ENCODE results near the gene MAP2K1. TPM values are rescaled to one million over a fixed set of nuclear protein-coding genes. Genes with fewer than 3 reads are reported as not detected.
"Not testable (repeated sequence)": the region's sequence is repeated elsewhere in the genome, so short reads cannot be mapped to it uniquely, and the experiment has no call there.

MAP2K1 gene
- total RNA-seq, 1 donor from 2014 or later = 38.7 TPM

DNA sequence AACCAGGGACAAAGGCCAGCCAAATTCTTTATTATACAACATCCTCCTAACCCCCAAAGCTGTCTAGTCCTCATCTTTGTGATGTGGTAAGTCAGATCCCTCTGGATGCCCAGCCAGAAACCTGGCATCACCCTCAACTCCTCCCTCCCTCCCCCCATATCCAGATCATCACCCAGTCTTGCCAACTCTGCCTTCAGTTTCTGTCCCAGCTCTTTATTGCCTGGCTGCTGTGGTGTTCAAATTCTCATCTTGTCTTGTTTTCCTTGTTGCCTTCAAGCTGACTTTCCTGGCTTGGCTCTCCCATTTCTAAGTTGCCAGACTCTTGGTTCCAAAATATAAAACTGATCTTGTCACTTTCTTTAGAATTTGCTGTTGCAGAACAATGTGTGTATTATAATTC lies 28.6 kb downstream of the MAP2K1 start:
- DNase-seq (ENCODE audit: low spot score) = no peak
- intact Hi-C loops (cut with DNase I) = no loop called here

DNA sequence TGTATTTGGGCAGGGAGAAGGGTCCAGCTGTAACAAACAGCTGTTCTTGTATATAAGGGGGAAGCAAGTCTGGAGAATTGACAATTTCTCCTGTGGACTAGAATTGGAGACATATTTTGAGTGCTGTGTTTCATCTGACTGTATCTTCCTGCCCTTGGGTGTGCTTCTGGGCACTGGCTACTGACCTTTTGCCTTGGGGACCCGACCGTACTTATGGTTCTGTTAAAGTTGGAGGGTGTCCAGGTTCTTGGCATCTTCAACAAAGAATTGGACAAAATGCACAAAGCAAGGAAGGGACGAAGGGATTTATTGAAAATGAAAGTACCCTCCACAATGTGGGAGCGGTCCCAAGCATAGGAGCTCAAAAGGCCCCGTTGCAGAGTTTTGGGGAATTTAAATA lies 31.0 kb downstream of the MAP2K1 start:
- intact Hi-C loops (cut with DNase I) = no loop called here
- no peak for DNase-seq (ENCODE audit: low spot score)

DNA sequence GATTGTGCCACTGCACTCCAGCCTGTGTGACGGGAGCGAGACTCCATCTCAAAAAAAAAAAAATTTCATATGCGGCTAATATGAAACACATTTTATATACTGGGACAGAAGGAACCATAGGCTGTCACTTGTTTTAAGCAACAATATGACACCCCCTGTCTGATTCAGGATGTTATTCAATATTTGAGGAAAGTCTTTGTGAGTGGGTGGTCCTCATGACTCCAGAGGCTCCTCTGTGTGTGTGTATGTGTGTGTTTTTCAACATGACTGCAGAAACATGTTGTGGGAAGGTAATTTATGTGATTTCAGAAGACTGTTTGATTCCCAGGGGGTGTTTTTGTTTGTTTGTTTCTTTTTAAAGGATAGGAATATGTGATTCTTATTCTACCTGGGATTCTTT lies 32.8 kb downstream of the MAP2K1 start:
- intact Hi-C loops (cut with DNase I) = no loop called here
- DNase-seq (ENCODE audit: low spot score) = no peak

DNA sequence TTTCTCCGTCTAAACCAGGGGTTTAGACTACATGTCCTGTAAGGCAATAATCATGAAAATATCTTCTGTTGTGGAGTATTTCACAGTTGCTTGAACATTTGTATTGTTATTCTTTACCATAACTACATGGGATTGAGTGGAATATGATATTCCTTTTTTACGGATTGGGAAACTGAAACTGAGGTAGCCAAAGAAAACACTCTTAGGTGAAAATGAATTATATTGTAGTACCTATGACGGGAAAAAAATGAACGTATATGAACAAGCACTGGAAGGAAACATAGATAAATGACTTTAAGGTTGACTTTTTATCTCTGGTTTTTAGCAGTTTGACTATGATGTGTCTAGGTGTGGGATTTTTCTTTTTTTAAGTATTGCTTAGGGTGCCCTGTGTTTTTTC lies 35.6 kb downstream of the MAP2K1 start:
- DNase-seq (ENCODE audit: low spot score) = no peak
- intact Hi-C loops (cut with DNase I) = no loop called here

DNA sequence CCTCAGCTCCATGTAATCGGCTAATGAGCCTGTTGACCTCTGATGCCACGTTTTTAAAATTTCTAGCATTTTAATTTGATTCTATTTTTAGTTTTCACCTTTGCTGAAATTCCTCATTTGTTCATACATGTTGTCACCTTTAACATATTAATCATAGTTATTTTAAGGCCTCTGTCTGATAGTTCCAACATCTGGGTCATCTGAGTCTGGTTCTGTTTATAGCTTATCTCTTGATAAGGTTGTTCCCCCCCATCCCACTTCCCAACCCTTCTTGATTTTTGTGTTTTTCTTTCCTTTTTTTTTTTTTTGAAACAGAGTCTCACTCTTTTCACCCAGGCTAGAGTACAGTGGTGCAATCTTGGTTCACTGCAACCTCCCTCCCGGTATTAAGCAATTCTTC lies 36.4 kb downstream of the MAP2K1 start:
- intact Hi-C loops (cut with DNase I) = no loop called here
- DNase-seq (ENCODE audit: low spot score) = no peak

DNA sequence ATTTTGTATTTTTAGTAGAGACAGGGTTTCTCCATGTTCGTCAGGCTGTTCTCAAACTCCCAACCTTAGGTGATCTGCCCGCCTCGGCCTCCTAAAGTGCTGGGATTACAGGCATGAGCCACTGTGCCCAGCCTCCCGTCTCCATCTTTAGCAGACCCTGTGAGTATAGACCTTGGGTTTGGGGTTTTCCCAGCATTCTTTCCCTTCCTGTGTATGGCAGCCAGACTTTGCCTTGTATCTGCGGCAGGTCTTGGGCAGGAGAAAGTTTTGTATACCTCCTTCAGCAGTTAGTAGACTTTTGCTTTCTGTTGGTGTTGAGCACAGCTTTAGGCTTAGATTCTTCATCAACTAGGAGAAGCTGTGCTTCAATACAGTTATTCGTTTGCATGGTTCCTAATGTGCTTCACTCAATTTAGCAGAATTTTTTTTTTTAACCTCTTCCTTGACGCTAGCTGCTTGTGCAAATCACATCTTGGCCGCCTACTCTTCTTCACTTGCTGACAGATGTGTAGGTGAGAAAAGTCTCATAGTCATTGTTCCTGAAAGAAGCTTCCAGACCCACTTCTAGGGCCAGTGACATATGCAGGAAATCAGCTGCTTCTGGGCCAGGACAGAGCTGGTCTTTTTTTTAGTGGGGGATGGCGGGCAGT lies 38.4 kb downstream of the MAP2K1 start:
- DNase-seq (ENCODE audit: low spot score) = no peak
- intact Hi-C loops (cut with DNase I) = no loop called here

DNA sequence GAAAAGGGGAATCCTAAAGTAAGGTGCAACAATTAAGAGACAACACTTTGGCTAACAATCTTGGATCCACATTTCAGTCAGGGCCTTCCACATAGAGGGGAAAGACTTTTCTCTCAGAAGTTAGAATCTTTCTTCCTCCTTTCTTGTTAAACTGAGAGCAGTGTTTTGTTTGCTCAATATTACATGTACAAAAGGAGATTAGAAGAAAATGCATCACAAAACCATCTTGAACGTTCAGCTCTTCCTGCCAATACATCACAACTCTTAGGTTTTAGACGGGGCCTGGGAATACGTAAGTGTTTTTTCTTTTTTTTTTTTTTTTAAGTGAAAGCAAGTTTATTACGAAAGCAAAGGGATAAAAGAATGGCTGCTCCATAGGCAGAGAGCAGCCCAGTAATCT lies 39.1 kb downstream of the MAP2K1 start:
- DNase-seq (ENCODE audit: low spot score) = no peak
- intact Hi-C loops (cut with DNase I) = no loop called here

DNA sequence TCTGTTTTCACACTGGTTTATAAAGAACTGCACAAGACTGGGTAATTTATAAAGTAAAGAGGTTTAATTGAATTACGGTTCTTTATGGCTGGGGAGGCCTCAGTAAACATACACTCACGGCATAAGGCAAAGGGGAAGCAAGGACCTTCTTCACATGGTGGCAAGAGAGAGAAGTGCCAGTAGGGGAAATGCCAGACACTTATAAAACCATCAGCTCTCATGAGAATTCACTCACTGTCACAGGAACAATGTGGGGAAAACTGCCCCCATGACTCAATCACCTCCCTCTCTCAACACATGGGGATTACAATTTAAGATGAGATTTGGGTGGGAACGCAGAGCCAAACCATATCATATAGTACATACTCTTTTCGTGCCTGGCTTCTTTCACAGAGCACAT lies 42.4 kb downstream of the MAP2K1 start:
- no peak for DNase-seq (ENCODE audit: low spot score)
- intact Hi-C loops (cut with DNase I) = no loop called here

DNA sequence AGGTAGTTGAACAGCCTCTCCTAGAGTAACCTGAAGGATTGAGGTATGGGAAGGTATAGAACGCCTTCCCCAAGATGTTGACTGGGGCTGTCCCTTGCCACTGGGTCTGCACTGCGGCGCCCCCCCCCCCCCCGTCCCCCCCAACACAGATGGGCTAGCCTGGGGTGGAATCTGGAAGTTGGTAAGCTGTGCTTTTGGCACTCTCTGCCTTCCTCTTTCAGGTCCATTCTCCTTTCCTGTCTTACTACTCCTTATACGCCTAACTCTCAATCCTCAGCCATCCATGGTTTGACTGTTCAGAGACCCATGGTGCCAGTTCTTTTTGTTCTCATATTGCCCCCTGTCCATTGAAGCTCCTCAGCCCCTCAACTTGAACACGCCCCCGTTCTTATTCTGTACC lies 42.8 kb downstream of the MAP2K1 start:
- no peak for DNase-seq (ENCODE audit: low spot score)
- intact Hi-C loops (cut with DNase I) = no loop called here

DNA sequence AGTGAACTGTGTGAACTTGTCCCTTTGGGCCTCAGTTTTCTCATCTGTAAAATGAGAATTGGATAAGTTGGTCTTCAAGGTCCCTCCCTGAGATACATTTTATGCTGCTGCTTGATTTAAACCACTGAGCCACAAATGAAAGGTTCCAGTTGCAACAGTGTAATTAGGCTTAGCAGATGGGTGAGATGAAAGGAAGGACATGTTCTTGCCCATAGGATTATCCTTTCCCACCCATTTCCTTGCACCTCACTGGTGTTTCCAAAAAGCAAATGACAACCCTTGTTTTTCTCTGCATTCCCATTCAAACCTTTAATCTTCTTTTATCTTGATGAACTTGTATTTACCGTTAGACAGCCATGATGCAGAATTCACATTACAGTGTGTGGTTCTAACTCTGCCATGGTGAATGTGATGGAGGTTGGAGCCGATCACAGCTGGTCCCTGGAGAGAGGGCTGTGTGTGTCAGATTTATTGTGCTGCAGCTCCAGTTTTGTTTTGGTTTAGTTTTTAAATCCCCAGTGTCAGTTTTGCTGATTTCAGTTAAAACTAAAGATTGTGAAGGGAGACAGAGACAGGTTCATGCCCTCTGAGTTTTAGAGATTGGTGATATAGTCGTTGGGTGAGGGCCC lies 44.0 kb downstream of the MAP2K1 start:
- intact Hi-C loops (cut with DNase I) = no loop called here
- no peak for DNase-seq (ENCODE audit: low spot score)

DNA sequence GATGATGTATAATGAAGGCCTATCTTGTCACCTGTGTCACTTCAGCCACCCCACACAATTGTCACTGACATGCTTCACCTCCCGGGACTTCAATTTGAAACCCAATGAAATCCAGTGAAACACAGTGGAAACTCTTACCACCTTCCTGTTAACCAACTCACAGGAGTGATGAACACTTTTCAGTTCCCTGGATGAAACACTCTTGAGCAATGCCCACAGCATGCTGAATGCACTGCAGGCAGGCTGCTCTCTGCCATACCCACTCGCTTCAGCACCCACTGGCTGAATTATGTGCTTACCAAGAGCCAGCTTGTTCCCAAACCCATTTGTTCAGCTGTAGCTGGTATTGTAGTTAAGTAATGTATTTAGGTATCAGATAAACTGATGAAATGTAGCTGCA lies 47.0 kb downstream of the MAP2K1 start:
- DNase-seq (ENCODE audit: low spot score) = no peak
- intact Hi-C loops (cut with DNase I) = no loop called here

DNA sequence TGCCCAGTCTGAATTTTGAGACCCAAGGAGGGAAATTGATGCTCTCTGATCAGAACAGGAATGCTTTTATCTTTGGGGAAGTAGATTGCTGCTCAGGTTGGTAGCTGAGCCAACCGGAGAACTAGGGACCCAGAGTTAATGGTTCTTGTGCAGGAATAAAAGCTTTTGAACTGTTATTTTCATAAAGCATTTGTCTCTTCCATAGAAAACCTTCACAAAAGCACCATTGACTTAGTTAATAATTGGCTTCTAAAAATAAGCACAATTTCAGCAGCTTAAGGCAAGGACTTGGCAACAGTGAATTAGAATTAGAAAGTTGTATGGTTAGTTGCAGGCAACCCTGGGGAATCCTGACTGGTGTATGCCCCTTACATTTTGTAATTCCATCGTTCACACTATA lies 53.8 kb downstream of the MAP2K1 start:
- intact Hi-C loops (cut with DNase I) = no loop called here

DNA sequence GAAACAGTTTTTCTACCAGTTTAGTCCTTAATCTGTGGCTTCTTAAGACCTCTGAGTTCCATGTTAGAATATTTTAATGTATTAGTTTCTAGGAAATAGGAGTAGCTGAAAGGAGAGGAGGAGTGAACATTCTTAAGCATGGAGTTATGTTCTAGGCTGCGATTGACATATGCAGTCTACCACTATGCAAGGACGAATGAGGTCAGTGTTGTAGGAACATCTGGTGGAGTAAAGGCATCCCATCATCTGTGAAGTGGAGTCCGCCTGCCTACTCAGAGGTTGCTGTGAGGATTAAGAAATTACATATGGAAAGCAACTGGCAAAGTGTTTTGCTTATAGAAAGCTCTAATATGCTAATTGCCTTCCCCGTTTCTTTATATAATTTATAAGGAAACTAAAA lies 65.7 kb downstream of the MAP2K1 start:
- intact Hi-C loops (cut with DNase I) = no loop called here
- DNase-seq (ENCODE audit: low spot score) = no peak

More for the DNA sequence above, 53.8 kb downstream of the MAP2K1 start:
- no peak for DNase-seq (ENCODE audit: low spot score)

DNA sequence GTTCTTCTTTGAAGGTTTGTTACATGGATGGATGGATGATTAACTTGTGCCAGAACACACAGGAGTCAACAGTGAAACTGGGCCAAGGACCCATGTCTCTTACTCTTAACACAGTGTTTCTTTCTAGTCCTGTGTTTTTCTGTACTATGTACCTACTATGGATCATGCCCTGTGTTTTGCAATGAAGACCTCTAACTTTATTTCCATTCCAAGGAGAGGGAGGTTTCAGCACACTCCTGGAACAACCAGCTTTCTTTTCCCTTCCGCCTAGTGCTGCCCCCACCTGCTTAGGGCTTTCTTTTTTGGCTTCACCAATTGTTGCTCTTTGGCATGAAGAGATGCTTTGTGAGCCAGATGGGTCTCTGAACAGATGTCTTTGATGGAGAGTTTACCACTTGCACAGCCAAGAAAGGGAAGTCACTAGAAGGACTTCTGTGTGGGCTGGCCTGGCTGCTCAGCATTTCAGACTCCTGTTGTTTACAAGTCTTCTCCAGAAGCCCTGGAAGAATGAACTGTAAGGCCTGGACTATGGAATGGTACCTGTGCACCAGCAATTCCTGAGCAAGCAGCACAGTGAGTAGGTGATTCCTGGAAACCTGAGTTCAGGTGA lies 66.4 kb downstream of the MAP2K1 start:
- DNase-seq (ENCODE audit: low spot score) = no peak
- intact Hi-C loops (cut with DNase I) = no loop called here

DNA sequence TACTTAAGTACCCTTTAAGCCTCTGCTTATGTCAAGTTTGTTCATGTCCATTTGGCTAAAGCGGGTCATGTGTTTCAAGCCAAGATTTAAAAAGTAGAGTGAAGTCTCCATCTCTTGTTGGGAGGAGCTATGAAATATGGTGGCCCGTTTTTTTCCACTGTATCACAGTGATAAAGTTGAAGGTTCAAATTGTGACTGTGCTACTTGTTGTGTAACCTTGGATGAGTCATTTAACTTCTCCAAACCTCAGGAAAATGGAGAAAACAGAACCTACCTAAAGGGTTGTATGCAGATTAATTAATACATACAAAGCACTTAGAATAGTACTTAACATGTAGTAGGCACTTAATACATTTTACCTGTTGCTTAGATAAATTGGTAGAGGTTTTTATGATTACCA lies 67.4 kb downstream of the MAP2K1 start:
- DNase-seq (ENCODE audit: low spot score) = no peak
- intact Hi-C loops (cut with DNase I) = no loop called here

DNA sequence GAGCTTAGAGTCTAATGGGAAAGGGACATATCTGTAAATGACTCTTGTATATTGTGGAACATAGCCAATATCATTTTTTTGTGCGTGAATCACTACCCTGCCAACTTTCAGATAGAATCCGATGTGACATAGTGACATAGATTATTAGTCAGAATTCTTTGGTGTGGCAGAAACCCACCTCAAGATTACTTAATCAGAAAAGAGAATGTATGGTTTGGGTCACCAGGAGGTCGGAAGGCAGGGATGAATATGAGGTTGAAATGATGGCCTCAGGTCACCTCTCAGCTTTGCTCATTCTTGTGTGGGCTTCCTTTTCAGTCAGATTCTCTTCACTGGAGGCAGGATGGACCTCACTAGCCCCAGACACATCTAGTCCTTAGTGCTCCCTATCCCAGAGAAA lies 69.5 kb downstream of the MAP2K1 start:
- intact Hi-C loops (cut with DNase I) = no loop called here
- DNase-seq (ENCODE audit: low spot score) = no peak

DNA sequence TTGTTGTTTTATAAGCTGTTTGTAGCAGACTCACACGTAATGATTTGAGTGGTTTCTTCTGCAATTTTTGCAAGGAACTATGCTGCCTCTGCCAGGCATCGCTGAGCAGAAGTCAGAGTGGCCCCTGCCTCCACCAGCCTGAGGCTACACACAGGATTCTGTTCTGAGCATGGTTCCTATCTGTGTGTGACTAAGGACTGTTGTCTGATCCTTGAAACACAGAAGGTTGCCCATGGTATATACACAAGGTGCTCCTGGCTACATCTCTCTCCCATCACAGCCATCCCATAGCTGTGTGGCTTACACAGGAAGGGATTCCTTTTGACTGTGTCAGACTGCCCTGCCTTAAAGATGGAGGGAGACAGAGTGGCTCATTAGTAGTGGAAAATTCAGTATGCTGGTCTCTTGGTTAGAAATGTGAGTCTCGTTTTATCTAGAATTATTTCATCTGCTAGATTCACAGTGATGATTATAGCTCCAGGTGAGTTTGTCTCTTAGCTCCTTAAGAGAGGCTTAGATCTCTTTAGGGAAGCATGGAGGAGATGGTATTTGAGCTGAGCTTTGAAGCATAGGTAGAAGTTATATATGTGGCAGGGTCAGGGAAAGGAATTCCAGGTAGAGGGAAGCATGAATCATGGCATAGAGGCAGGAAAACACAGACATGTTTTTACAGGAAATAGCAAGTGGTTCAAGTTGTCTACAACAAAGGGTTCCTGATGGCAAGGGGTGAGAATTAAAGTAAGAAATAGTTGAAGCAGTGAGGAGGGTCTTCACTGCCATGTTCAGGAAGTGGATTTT lies 73.3 kb downstream of the MAP2K1 start:
- no peak for DNase-seq (ENCODE audit: low spot score)
- intact Hi-C loops (cut with DNase I) = no loop called here

DNA sequence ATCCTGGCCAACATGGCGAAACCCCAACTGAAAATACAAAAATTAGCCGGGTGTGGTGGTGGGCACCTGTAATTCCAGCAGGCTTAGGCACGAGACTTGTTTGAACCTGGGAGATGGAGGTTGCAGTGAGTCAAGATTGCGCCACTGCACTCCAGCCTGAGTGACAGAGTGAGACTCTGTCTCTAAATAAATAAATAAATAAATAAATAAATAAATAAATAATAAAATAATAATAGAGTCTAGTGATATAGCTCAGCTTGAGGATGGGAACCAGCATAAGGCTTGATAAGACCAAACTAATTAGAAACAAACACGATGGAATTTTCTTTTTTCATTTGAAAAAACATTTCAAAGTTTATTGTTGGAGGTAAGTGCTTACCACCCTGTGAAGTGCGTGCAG lies 74.6 kb downstream of the MAP2K1 start:
- DNase-seq (ENCODE audit: low spot score); intact Hi-C loops (cut with DNase I): not testable (repeated sequence)

DNA sequence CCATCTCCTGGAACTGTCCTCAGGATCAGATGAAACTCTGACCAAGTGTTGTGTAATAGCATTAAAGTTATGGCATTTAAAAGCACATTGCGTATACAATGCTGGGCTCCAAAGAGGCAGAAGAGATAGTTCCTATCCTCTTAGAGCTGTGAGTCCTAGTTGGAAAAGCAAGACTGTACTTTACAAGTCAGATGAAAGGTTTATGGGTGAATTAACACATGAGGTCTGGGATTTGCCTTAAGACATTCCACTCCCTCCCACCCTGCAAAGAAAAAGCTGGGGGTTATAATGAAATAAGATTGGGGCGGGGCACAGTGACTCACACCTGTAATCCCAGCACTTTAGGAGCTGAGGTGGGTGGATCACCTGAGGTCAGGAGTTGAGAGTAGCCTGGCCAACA lies 75.2 kb downstream of the MAP2K1 start:
- no peak for DNase-seq (ENCODE audit: low spot score)
- intact Hi-C loops (cut with DNase I) = no loop called here

DNA sequence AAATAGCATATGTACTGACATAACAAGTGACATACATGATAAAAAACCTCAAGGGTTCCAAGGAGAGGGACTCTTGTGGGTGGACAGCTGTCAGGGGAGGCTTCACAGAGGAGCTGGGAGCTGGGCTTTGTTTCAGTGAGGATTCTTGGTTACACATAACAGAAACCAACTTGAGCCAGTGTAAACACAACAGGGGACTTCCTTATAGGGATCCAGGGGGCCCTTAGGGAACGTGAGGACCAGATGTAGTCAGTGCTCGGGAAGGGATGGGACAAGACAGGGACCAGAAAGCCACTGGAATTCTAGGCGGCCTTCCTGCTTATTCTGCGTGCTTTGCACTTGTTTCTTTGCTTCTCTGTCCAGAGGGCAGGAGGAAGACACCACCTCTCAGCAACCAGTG lies 75.9 kb downstream of the MAP2K1 start:
- intact Hi-C loops (cut with DNase I) = no loop called here
- no peak for DNase-seq (ENCODE audit: low spot score)

DNA sequence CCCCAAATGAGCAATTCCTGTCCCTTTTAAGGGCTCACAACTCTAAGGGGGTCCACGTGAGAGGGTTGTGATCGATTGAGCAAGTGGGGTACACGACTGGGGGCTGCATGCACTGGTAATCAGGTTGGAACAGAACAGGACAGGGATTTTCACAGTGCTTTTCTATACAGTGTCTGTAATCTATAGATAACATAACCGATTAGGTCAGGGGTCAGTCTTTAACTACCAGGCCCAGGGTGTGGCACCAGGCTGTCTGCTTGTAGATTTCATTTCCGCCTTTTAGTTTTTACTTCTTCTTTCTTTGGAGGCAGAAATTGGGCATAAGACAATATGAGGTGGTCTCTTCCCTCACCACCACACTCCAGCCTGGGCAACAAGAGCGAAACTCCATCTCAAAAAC lies 78.6 kb downstream of the MAP2K1 start:
- intact Hi-C loops (cut with DNase I) = not testable (repeated sequence)

More for the DNA sequence above, 78.6 kb downstream of the MAP2K1 start:
- DNase-seq (ENCODE audit: low spot score) = not testable (repeated sequence)

All from cardiac septum (tissue), 1 donor.